Keratinocyte (primary cell): ENCODE results near the gene NOX4. TPM values are rescaled to one million over a fixed set of nuclear protein-coding genes. Genes with fewer than 3 reads are reported as not detected.

Source experiments
- DNase-seq: peaks from one replicate; pipeline ENCODE4 v3.0.0-alpha.2; 2011; ENCODE audit warnings: low read depth, missing footprints, low spot score
- FAIRE-seq: peaks from 2 replicates; lab custom pipeline; 2011; peaks lifted over from hg19 to GRCh38; lab: Jason Lieb, UNC
- H2AFZ ChIP-seq: 2 replicates; pipeline ENCODE4 v1.6.0; 2012; ENCODE audit warnings: low read length, control low read depth, inconsistent platforms; ENCODE audit not compliant: control insufficient read depth
- H3K27ac ChIP-seq: 2 replicates; pipeline ENCODE4 v1.5.1; 2011; ENCODE audit warnings: low read length; ENCODE audit not compliant: control insufficient read depth, insufficient read depth
- H3K27me3 ChIP-seq: 3 replicates; pipeline ENCODE4 v1.6.0; 2011; ENCODE audit warnings: low read length; ENCODE audit not compliant: control insufficient read depth, insufficient read depth; ENCODE audit errors: extremely low read depth
- H3K36me3 ChIP-seq, 2 experiments: 2 replicates in 1 of 2; 3 replicates in 1 of 2; pipeline ENCODE4 v1.5.1; 2011; ENCODE audit warnings: low read length in 2 of 2, mild to moderate bottlenecking in 1 of 2; ENCODE audit not compliant: control insufficient read depth in 2 of 2, insufficient read depth in 2 of 2; ENCODE audit errors: extremely low read depth in 1 of 2
- H3K4me1 ChIP-seq: 3 replicates; pipeline ENCODE4 v1.5.1; 2011; ENCODE audit warnings: low read length; ENCODE audit not compliant: control insufficient read depth, insufficient read depth; ENCODE audit errors: extremely low read depth
- H3K4me2 ChIP-seq: 3 replicates; pipeline ENCODE4 v1.6.0; 2011; ENCODE audit warnings: low read depth, low read length; ENCODE audit not compliant: control insufficient read depth, insufficient read depth; ENCODE audit errors: extremely low read depth
- H3K4me3 ChIP-seq, 3 experiments: fragments of 200-600 bp in 1 of 3; sonication (generic) in 1 of 3; 2 replicates in 2 of 3; 3 replicates in 1 of 3; pipeline ENCODE4 v1.5.1; 2011 to 2016; ENCODE audit warnings: low read length in 3 of 3, mild to moderate bottlenecking in 3 of 3, control low read depth in 2 of 3, inconsistent platforms in 1 of 3, low read depth in 1 of 3, mixed read lengths in 1 of 3, mixed run types in 1 of 3, moderate library complexity in 1 of 3; ENCODE audit not compliant: control insufficient read depth in 2 of 3, insufficient read depth in 2 of 3; ENCODE audit errors: extremely low read depth in 1 of 3
- H3K79me2 ChIP-seq: 2 replicates; pipeline ENCODE4 v1.6.0; 2012; ENCODE audit warnings: low read length; ENCODE audit not compliant: control insufficient read depth, insufficient read depth
- H3K9ac ChIP-seq: 3 replicates; pipeline ENCODE4 v1.6.0; 2011; ENCODE audit warnings: low read length; ENCODE audit not compliant: control insufficient read depth, insufficient read depth; ENCODE audit errors: extremely low read depth
- H3K9me1 ChIP-seq: 3 replicates; pipeline ENCODE4 v1.6.0; 2011; ENCODE audit warnings: low read length; ENCODE audit not compliant: control insufficient read depth, insufficient read depth; ENCODE audit errors: extremely low read depth
- H3K9me3 ChIP-seq: 2 replicates; pipeline ENCODE4 v1.5.1; 2012; ENCODE audit warnings: low read depth, low read length; ENCODE audit not compliant: control insufficient read depth
- H4K20me1 ChIP-seq: 3 replicates; pipeline ENCODE4 v1.6.0; 2011; ENCODE audit warnings: low read length; ENCODE audit not compliant: control insufficient read depth, insufficient read depth; ENCODE audit errors: extremely low read depth
- EZH2 ChIP-seq: IDR thresholded peaks from one replicate; pipeline ENCODE4 v1.6.1; 2012; ENCODE audit warnings: inconsistent platforms, mild to moderate bottlenecking, low read length, moderate library complexity
- dilution Hi-C: fragments of 300-500 bp; cut with MboI; formaldehyde crosslinking; loops from one replicate; pipeline ENCODE4 v1.7.0; 2020; ENCODE audit warnings: low sequenced_read_pairs; ENCODE audit not compliant: extremely low pct_ligation_motif_present
- polyA plus RNA-seq, 5 experiments: library from polyadenylated mRNA; depleted of rRNA in 3 of 5; stranded (reverse) in 3 of 5; stranded (forward) in 1 of 5; unstranded in 1 of 5; fragments of >200 nt; gene quantifications; 1 replicate in 1 of 5; 2 replicates in 3 of 5; 3 replicates in 1 of 5; pipeline versions ENCODE4 v1.2.1 to v1.2.3, GENCODE V29; 2011 to 2012; ENCODE audit warnings: missing spikeins in 2 of 5, low read depth in 1 of 5, low replicate concordance in 1 of 5
- TF ChIP-seq, protein P1 (sequence below), 3 experiments: IDR thresholded peaks in 1 of 3; conservative IDR thresholded peaks in 1 of 3; optimal IDR thresholded peaks in 1 of 3; 2 replicates in 2 of 3; 3 replicates in 1 of 3; pipeline versions ENCODE3 to v1.5.1; 2011; ENCODE audit warnings: low read length in 3 of 3, mild to moderate bottlenecking in 3 of 3, moderate library complexity in 2 of 3, control low read depth in 1 of 3, inconsistent platforms in 1 of 3; ENCODE audit not compliant: insufficient read depth in 2 of 3; ENCODE audit errors: extremely low read depth in 1 of 3

Gene NOX4
- polyA plus RNA-seq, 1 donor (not counting 4 experiments of a cell fraction or from before 2014, with no cell fraction given), result not detected

DNA sequence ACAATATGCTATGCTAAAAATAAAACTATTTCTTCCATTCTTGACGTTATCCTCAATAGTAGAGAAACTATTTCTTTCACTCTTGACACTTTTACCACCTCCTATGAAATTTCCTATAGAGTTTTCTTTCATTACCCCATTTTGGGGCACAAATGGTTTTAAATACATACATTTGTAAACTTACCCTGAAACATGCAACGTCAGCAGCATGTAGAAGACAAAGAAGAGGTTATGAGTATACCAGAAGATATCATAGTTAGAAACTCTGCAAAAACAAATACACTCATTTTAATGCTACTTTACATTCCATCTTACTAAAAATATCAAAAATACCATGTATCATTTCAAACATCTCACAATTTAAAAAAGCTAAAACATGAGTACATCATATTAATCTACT, 69.5 kb downstream of the NOX4 start:
- Histone ChIP-seq H3K4me2 (no peak overlapping the region), H3K9me1 (no peaks in the 10 kb centered on the region), H2AFZ (no peak overlapping the region), H3K4me1 (no peaks in the 10 kb centered on the region), H3K36me3 (no peaks in the 10 kb centered on the region), H3K79me2 (no peaks in the 10 kb centered on the region), H3K27ac (no peak overlapping the region), H4K20me1 (no peaks in the 10 kb centered on the region), H3K9me3 (no peaks in the 10 kb centered on the region), H3K27me3 (no peaks in the 10 kb centered on the region), H3K9ac (no peak overlapping the region), H3K4me3 (no peak overlapping the region)
- DNase-seq, result no peak
- TF ChIP-seq EZH2, result no peak
- TF ChIP-seq, protein P1, sequence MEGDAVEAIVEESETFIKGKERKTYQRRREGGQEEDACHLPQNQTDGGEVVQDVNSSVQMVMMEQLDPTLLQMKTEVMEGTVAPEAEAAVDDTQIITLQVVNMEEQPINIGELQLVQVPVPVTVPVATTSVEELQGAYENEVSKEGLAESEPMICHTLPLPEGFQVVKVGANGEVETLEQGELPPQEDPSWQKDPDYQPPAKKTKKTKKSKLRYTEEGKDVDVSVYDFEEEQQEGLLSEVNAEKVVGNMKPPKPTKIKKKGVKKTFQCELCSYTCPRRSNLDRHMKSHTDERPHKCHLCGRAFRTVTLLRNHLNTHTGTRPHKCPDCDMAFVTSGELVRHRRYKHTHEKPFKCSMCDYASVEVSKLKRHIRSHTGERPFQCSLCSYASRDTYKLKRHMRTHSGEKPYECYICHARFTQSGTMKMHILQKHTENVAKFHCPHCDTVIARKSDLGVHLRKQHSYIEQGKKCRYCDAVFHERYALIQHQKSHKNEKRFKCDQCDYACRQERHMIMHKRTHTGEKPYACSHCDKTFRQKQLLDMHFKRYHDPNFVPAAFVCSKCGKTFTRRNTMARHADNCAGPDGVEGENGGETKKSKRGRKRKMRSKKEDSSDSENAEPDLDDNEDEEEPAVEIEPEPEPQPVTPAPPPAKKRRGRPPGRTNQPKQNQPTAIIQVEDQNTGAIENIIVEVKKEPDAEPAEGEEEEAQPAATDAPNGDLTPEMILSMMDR (optimal IDR thresholded peaks at IDR 0.05 in 1 of 3, IDR thresholded peaks at IDR 0.05 in 1 of 3, conservative IDR thresholded peaks at IDR 0.05 in 1 of 3; ENCODE audit: extremely low read depth in 1 of 3, insufficient read depth in 2 of 3, low read length in 3 of 3), result no peak
- dilution Hi-C loops, result no loop called here
- no peak for FAIRE-seq

DNA sequence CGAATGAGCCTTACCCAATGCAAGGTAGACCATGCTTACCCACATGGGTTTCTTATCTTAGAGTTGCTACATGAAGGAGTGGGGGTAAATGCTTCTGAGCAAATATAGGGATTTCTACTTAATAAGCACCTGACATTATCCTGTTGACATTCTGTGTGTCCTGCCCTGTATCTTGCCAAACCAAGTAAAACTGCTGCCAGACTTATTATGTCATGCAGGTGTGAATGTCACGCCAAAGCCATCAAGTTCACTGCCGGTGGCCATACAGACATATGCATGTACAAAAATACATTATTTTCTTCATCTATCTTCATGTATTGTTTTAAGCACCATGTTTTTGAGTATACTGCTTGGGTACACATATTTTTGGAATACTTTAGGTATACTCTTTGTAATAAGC, 70.2 kb downstream of the NOX4 start:
- no peak overlapping the region for H3K9ac ChIP-seq
- DNase-seq, result no peak
- FAIRE-seq, result no peak
- TF ChIP-seq, protein P1 (optimal IDR thresholded peaks at IDR 0.05 in 1 of 3, IDR thresholded peaks at IDR 0.05 in 1 of 3, conservative IDR thresholded peaks at IDR 0.05 in 1 of 3; ENCODE audit: extremely low read depth in 1 of 3, insufficient read depth in 2 of 3, low read length in 3 of 3), result no peak
- TF ChIP-seq EZH2, result no peak
- no peaks in the 10 kb centered on the region for H3K9me1 ChIP-seq
- no peaks in the 10 kb centered on the region for H3K79me2 ChIP-seq
- H3K4me3 ChIP-seq, result no peak overlapping the region
- H3K27me3 ChIP-seq, result no peaks in the 10 kb centered on the region
- no peaks in the 10 kb centered on the region for H4K20me1 ChIP-seq
- H3K27ac ChIP-seq, result no peak overlapping the region
- H3K4me1 ChIP-seq, result no peaks in the 10 kb centered on the region
- dilution Hi-C loops, result no loop called here
- H2AFZ ChIP-seq, result no peak overlapping the region
- no peaks in the 10 kb centered on the region for H3K9me3 ChIP-seq
- H3K36me3 ChIP-seq, result no peaks in the 10 kb centered on the region
- no peak overlapping the region for H3K4me2 ChIP-seq
